ENCODE results near the gene RAPGEF1. TPM values are rescaled to one million over a fixed set of nuclear protein-coding genes. Genes with fewer than 3 reads are reported as not detected.

Gene RAPGEF1
- total RNA-seq, 2 donors from 2014 or later: 28.6 to 63.8 TPM

- H3K4me3 ChIP-seq: no peak overlapping the region
- no peaks in the 10 kb centered on the region for H3K9me3 ChIP-seq
- TF ChIP-seq POLR2AphosphoS5 (IDR thresholded peaks at IDR 0.05) (no peak), POLR2A (IDR thresholded peaks at IDR 0.05) (no peak), CTCF (IDR thresholded peaks at IDR 0.05) (no peak)
- 54% methylated on average over 5 of the region's 5 CpGs for WGBS
- intact Hi-C loops (cut with DNase I): no loop called here
- no peak overlapping the region for H3K27ac ChIP-seq
- no peaks in the 10 kb centered on the region for H3K4me1 ChIP-seq (replicated peaks)
- DNase-seq (ENCODE audit: low spot score): no peak
- H3K36me3 ChIP-seq: no peaks in the 10 kb centered on the region
- no peaks in the 10 kb centered on the region for H3K27me3 ChIP-seq (replicated peaks; ENCODE audit: insufficient read depth)
These were observed 41.8 kb downstream of the RAPGEF1 start for GRCh38 chr9:131697908-131698617.

GRCh38 chr9:131697097-131697496, 42.8 kb downstream of the RAPGEF1 start:
- Histone ChIP-seq H3K27ac (no peak overlapping the region), H3K36me3 (no peaks in the 10 kb centered on the region), H3K27me3 (replicated peaks; ENCODE audit: insufficient read depth) (no peaks in the 10 kb centered on the region), H3K4me3 (no peak overlapping the region), H3K9me3 (no peaks in the 10 kb centered on the region), H3K4me1 (replicated peaks) (no peaks in the 10 kb centered on the region)
- no peak for TF ChIP-seq POLR2AphosphoS5 (IDR thresholded peaks at IDR 0.05)
- no peak for TF ChIP-seq CTCF (IDR thresholded peaks at IDR 0.05)
- TF ChIP-seq POLR2A (IDR thresholded peaks at IDR 0.05): no peak
- intact Hi-C loops (cut with DNase I): no loop called here
- WGBS: 64% methylated on average over 6 of the region's 6 CpGs
- DNase-seq (ENCODE audit: low spot score): no peak

- Histone ChIP-seq H3K9me3 (no peaks in the 10 kb centered on the region), H3K4me3 (no peak overlapping the region), H3K36me3 (no peaks in the 10 kb centered on the region), H3K27me3 (replicated peaks; ENCODE audit: insufficient read depth) (no peaks in the 10 kb centered on the region), H3K27ac (no peak overlapping the region), H3K4me1 (replicated peaks) (no peaks in the 10 kb centered on the region)
- no peak for DNase-seq (ENCODE audit: low spot score)
- no peak for TF ChIP-seq POLR2AphosphoS5 (IDR thresholded peaks at IDR 0.05)
- TF ChIP-seq POLR2A (IDR thresholded peaks at IDR 0.05): no peak
- TF ChIP-seq CTCF (IDR thresholded peaks at IDR 0.05): no peak
- 87% methylated on average over 6 of the region's 6 CpGs for WGBS
- intact Hi-C loops (cut with DNase I): no loop called here
These were observed 43.9 kb downstream of the RAPGEF1 start for GRCh38 chr9:131695836-131696460.

GRCh38 chr9:131695366-131695765, 44.5 kb downstream of the RAPGEF1 start:
- no peak for DNase-seq (ENCODE audit: low spot score)
- WGBS: 93% methylated on average over 5 of the region's 5 CpGs
- TF ChIP-seq POLR2A (IDR thresholded peaks at IDR 0.05) (no peak), POLR2AphosphoS5 (IDR thresholded peaks at IDR 0.05) (no peak), CTCF (IDR thresholded peaks at IDR 0.05) (no peak)
- Histone ChIP-seq H3K4me1 (replicated peaks) (no peaks in the 10 kb centered on the region), H3K9me3 (no peaks in the 10 kb centered on the region), H3K27me3 (replicated peaks; ENCODE audit: insufficient read depth) (no peaks in the 10 kb centered on the region), H3K4me3 (no peak overlapping the region), H3K36me3 (no peaks in the 10 kb centered on the region), H3K27ac (no peak overlapping the region)
- intact Hi-C loops (cut with DNase I): no loop called here
